Activated naive CD4-positive, alpha-beta T cell treated with Interleukin-2 at 50 U/mL for 16 hours (primary cell): ENCODE measurements around the gene GARNL3.

Source experiments
- DNase-seq: peaks from one replicate; pipeline ENCODE4 v3.0.0-alpha.2; 2020

The GARNL3 gene

DNA sequence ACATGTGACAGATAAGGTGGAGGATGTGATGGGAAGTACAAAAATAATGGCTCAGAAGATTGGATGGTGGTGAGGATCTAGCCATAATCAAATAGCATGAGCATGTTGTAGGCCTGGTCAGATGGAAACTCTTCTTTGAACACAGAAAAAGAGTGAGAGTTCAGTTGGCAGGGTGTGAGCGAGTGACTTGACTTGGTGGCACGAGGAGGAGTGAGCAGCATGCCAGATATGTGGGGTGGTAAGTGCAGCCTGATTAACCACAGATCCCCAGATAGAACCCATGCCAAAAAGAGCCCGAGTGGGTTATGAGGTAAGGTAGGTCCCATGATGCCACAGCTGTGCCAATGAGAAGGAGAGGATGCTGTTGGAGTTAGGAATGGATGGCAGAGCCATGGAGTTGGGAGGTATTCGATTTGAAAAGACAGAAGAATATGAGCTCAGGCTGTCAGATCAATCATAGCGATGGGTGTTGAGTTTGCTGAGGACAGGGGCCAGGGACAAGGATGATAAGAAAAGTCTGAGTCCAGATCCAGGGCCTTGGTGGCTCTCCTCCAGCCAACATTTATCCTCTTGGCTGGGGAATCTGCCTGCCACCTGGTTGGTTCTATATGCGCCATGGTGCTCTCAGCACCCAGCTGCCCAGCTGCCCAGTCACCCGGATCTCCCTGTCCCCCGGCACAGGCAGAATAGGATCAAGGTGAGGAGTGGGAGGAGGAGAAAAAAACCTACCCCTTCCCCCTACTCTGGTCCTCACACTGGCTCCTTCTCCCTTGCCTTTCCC is 16.5 kb downstream of the GARNL3 start:
- no peak for DNase-seq

DNA sequence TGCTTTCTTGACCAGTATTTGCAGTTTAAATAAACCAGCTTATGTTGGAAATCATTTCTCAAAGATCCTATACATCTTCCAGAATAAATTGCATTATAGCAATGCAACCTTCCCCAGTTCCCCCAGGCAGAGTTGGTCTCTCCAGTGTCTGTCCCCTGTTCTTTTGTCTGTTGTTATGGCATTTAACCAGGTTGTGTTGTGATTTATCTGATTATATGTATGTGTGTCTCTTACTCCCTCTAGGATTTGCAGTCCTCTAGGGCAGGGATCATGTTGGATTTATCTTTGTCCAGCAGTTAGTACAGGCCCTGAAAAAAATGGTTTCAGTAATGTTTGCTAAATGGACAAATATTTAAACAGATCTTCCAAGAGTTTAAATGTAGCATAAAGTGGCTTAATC is 17.3 kb downstream of the GARNL3 start:
- DNase-seq, result no peak

DNA sequence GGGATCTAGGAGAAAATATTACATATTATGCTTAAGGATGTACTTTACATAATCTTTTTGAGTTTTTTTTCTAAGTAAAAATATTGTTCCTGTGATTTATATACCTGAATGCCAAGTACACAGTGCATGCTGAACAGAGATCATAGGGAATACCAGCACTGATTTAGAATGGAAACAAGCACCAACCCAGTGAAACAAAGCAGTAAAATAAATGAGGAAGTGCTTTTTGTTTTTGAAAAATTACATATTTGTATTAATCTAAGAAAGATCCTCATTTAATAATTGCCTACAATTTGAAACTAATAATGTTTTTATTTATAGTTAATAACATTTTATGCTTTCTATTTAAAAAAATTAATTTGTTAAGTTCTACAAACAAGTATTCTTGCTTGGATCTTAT is 18.0 kb downstream of the GARNL3 start:
- no peak for DNase-seq

DNA sequence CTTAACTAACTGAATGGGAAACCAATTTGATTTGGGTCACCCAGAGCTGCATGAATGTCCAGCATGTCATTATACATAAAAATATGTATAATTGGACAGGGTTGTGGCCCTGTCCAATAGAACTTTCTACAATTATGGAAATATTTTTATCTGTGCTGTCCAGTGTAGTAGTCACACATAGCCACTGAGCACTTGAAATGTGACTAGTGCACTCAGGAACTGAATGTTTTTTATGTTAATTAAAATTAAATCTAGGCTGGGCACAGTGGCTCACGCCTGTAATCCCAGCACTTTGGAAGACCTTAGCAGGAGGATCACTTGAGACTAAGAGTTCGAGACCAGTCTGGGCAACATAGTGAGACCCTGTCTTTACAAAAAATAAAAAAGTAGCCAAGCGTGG is 18.6 kb downstream of the GARNL3 start:
- no peak for DNase-seq

DNA sequence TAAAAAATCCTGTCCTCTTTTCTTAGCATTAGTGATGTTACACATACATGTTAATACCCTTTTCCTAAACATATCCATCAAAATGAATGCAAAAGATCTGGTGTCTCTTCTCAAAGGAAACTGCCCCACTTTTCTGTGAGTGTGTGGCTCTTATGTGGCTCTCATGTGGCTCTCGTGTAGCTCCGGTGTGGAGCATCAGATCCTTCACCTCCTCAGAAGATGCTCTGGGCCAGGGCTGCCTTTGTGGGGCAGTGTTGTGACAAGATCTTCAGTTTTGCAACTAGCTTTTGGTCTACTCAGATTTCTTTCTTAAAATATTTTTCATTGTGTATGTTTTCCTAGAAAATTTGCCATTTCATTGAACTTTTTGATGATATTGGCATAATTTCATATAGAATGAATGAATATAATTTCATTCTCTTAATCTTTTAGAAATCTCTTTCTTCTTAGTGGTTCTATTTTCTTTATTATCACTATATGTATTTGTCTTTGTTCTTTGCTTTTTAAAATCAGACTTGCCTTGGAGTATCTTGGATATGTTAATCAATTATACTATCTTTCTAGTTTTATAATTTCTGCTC is 19.4 kb downstream of the GARNL3 start:
- DNase-seq, result peak; percentile 9

DNA sequence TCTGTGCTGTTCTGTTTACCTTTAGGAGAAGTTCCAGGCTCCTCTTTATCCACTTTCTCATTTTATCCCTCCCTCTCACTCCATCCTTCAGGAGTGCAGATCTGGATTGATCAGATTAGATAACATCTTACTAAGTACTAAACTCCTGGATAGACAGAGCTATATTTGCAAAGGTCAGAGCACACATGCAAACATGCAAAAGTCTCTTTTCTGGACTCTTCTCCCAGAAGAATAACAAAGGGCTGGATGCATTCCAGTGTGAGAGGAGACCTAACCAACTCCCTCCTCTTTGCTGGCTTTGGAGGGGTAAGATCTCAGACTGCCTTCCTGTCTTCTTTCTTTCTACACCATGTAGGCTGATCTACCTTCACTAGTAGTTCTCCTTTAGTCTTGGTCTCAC is 21.4 kb downstream of the GARNL3 start:
- no peak for DNase-seq

DNA sequence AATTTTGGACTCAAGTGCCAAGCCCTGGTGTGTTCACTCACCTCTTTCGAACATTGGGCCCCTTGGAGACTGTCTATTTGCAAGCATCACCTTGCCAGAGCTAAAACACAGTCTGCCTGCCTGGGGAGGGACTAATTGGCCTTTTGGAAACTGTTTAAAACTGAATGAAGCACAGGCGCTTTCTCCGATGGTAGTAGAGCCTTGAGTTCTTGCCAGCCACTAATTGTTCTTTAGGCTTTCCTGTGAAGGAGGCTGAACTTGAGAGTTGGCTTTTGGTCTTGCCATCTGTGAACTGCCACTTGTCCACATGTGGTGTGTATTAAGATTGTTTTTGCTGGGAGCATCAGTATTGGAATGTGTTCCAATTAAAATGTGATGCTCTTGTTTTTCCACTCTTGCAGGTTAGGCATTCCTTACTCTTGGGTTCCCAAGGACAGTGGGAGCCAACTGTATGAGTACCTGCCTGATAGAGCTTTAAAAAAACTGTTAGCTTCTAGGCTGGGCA is 26.0 kb downstream of the GARNL3 start:
- DNase-seq, result no peak

DNA sequence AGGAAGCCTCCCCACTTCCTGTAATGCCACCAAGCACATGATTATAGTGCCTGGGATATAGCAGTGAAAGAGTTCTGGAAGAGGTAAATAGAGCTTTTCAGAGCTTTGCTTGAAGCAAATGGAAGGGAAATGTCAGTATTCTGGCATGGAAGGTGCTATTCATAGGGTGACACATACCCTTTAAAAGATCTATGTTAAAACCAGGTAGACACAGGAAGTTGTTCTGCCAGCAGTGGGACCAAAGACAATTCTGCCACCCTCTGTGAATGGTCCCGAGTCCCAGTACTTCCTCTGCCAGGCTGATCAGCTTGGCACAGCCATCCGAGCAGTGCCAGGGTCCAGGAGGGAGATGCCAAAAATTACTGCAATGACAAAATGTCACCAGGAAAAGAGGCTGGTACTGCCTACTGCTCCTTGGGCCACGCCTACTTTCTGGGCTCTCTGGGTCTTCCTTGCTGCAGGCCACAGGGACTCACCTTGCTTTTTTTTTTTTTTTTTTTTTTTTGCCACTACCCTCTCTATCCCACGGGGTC is 26.7 kb downstream of the GARNL3 start:
- no peak for DNase-seq

DNA sequence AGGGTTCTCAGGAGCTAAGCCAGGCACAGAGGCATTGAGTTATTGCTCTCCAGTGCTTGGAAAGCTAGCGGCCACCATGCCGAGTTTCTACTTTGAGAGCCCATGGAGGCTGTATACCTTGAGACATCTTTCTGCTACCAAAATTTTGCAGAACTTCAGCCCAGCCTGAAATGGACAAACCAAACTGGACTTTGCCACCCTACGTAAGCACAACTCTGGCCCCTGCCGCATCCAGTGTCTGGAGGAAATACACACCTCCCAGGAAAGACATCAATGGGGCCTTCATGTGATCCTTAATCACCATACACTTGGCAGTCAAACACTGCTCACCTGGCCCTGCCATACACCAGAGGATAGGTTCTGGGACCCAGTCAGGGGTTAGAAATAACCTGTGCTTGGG is 27.8 kb downstream of the GARNL3 start:
- DNase-seq, result no peak

DNA sequence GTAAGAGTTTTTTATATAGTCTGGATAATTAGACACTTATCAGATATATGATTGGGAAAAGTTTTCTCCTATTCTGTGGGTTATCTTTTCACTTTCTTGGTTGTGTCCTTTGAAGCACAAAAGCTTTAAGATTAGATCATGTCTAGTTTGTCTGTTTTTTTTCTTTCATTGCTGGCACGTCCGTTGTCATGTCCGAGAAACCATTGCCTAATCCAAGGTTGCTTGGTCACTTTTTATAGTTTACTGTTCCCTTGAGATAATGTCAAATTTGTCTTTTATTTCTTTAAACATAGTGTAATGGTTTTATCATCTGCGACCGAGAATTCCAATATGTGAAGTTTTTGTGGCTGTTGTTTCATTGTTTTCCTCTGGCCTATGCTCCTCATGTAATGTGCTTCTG is 28.8 kb downstream of the GARNL3 start:
- no peak for DNase-seq

DNA sequence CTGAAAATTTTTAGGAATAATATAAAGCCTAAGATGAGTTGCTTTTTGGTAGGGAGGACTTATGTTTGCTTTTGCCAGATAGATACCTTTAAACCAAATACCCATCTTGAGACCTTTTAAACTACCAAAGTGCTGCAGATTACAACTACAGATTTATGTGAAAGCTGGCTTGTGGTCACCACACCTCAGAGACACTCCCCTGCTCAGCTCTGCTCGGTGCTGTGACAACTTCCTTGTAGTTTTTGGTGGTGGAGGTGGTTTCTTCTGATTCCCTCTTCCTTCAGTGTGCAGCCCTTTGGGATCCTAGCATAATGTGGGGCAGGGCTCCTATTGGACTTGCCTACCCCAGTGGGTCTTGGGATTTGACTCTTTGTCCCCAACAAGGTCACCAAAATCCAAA is 29.2 kb downstream of the GARNL3 start:
- DNase-seq, result no peak

DNA sequence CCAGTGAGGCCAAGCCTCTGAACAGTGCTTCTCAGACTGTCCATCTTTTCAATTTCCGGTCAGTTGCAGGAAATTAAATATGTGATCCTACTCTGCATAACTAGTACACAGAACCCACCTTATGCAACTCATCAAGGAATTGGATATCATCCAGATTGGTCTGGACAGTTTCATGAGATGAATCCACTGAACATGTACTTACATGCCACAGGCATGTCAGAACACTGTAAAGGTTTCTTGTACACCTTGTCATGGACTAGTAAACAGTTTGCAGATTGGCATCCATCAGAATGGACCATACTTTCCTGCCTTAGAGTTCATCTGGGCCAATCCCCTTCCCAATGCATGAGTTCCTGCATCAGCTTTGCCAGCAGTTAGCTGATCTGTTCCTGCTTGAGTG is 30.4 kb downstream of the GARNL3 start:
- DNase-seq, result no peak

DNA sequence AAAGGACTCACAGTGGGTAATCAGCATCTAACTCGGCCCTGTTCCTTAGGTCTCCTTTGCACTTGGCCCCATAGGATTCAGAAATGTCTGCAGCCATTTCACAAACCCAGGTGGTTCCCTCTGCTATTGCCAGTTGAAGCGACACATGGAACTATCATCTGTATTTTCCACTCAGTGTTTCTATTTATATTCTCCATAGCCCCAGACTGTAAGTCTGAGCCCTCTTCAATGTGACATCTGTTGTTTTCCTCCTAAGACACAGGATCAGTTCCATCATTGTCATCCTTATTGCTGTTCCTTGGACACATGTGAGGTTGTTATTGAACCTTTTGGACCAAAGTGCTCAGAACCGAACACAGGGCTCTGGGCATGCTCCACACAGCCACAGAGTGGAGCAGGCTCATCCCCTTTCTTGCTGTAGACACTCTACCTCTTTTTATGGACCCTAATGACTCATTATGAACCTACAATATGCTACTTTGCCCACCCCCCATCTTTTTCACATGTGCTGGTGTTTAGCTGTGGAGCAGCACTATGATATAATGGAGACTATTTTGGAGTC is 36.4 kb downstream of the GARNL3 start:
- no peak for DNase-seq

DNA sequence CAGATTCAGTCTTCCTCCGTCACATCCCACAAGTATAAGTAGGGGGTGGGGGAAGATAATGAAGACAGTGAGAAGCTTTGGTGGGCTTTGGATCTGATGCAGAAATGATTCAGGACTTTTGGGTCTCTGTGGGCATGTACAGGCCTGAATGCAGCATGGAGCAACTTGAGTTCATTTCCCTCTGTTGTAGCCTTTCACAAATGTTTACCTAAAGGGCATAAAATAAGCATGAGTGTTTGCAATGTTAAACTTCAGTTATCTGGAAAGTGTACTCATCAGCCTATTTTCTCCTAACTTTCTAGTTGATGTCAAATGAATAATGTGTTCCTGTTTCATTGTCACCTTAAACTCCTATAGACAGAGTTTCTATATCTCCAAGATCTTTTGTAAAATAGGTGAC is 39.3 kb downstream of the GARNL3 start:
- DNase-seq, result no peak

DNA sequence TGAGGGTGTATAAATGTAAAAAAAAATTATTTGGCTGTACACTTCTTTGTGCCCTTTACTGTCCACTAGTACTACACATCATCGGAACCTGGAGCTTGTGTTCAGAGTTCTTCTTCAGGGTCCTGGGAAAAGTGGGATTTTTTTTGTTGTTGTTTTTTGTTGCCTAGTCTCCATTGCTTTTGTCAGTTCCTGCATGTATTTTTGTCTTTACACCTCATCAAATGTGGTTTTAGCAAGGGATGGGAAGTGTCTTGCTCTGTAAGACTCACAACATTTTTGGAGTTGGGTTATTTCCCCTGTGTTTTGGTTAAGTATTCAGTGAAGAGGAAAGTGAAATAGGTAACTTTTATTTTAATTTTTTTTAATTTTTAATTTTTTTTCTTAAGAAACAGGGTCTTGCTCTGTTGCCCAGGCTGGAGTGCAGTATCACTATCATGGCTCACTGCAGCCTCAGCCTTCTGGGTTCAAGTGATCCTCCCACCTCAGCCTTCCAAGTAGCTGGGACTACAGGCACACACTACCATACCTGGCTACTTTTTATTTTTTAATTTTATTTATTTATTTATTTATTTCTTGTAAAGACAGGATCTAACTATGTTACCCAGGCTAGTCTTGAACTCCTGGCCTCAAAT is 40.7 kb downstream of the GARNL3 start:
- no peak for DNase-seq

DNA sequence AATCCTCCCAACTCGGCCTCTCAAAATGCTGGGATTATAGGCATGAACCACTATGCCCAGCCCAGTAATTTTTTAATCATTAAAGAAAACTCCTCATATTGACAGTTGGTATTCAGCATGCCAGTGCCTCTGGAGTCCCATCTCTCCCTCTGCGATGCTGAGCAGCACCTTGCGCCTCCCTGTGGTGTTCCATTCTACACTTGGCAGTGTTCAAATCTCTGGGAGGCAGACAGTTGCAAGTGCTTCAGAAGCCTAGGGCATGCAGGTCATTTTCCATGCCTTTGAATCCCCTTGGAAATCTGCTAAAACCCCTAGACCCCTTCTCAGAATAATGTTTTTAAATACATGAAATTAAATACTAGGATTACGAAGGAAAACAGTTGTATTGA is 41.3 kb downstream of the GARNL3 start:
- no peak for DNase-seq

DNA sequence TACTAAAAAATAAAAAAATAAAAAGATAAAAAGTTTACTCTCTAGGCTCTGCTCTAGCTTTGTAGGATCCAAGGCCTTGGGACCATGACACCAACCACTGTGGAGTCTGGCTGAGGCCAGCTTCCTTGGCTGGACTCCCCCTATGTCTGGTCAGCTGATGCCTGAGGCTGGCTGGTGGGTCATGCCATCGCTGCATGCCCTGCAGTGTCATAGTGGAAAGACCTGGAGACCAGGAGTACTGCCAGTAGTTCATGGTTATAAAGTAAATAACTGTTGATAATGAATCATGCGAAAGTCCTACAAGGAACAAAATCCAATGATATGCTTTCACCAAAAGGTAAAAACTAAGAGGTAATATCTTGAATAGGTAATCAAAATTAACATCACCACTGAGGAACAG is 43.2 kb downstream of the GARNL3 start:
- DNase-seq, result no peak

DNA sequence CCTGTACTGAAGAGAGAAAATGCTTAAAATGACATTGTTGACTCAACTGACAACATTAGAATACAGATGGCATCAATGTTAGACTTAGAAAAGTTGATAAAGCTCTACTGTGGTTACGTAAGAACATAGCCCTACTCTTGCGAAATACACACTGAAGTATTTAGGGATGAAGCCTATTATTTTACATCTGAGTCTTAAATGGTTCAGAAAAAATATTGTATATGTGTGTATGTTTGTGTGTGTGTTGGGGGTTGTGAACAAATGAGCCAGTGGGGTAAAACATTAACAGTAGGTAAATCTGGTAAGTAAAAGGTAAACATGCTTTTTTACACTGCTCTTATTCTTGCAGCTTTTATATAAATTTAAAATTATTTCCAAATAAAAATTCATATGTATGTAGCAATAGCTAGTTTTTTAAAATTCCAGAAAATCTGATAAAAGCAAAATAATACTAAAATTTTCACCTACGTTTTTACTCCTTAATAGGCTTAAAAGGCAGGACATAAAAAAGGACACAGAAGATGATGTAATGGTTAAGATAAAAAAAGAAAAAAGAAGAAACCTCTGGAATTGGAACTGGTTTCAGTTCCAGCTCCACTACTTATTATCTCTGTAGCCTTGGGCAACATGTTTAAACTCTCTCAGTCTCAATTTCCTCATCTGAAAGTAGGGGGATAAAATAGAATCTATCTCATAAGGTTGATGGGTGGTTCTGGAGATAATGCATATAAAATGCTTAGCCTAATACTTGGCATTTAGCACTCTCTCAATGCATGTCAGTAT is 44.3 kb downstream of the GARNL3 start:
- no peak for DNase-seq

DNA sequence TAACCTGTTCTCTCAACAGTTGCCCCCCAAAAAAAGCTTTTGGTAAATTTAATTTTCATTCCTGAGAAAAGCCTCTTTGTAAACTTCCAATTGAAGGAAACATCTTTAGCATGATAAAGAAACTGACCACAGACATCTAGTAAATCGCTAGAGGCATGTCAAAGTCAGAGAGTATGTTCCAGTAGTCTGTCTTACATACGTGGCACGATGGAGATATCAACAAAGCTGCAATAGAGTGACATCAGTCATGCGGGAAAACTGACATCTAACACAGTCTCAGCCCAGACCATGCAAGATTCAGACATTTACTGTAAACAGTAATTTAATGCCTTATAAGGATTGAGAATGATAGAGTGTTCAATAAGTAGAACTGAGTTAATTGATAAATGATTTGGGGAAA is 45.1 kb downstream of the GARNL3 start:
- DNase-seq, result no peak

DNA sequence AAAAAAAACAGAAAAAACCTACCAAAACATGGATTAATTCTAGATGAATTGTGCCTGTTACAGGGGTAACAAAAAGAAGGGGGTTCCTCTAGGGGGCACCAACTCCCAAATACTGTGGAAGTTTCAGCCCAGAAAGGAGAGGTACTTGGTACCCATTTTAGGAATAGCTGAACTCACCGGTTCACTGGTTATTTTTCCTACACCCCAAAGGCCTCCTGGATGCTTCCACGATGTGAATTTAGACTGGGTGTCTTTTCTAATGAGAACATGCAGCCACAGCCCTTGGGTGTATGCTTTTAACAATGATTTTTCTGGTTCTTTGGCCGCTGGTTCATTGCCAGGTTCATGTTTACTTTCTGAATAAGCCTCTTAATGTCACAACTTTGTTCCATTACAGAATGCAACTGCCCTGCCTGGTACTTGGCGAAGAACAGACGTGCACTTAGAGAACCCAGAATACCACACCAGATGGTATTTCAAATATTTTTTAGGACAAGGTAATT is 46.7 kb downstream of the GARNL3 start:
- peak; percentile 19 for DNase-seq

DNA sequence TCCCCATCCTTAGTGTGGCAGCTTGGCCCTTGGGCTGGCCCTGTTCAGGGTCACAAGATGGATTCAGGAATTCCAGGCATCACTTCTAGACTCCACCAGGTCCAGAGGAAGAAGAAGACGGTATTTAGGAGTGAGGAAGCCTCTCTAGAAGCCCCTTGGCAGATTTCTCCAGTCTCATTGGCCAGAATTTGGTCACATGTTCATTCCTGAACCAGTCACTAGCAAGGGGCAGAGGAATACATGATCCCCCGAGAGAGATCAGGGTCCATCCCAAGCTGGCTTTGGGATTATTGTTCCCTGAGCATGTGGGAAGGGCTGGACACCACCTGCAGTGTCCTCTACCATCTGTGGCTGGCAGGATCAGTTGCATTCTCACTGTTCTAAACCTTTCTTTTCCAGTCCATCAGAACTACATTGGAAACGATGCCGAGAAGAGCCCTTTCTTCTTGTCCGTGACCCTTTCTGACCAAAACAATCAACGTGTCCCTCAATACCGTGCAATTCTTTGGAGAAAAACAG is 48.5 kb downstream of the GARNL3 start:
- DNase-seq, result no peak

DNA sequence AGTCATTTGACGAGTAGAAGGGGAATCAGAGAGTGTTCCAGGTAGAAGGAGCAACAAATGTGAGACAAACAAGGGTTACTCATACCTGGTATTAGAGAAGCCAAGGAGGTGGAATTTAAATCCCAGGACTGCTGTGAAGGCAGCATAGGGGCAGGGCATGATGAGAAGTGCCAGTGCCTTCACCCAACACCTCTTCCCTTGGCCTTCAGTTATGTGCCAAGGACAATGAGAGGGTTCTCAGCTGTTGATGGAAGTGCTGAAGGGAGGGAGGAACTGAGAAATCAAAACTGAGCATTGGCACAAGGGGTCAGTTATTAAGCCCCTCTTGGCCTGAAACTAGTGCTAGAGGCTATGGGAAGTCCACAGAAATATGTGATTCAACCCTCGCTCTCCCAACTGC is 50.3 kb downstream of the GARNL3 start:
- DNase-seq, result no peak
